ENCODE results near the gene PROZ.

The PROZ gene

DNA sequence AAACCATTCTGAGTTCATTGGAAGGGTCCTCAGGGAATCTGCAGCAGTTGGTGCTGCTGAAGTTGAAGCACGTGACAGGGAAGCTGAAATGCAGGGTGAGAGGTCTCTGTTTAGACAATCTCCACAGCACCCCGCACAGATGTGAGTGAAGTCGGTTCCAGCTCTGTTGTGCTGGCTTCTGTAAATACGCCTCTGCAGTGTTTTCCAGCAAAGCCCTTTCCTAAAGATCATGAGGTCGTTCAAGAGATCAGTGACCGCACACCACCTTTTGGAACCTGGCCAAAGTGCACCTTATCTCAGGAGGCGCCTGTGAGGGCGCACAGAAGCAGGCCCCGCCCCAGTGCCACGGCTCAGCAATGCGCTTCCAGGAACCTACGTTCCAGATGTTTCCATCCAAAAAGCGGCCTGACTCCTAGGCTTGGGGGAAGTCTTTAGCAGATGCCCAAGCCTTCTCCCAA is 61.7 kb downstream of the PROZ start:
- in situ Hi-C loops (cut with HindIII; ENCODE audit: low sequenced_read_pairs) = no loop called here
- H3K4me3 ChIP-seq (ENCODE audit: low read depth, low read length) = no peak overlapping the region
- DNase-seq (ENCODE audit: low read depth, low spot score) = no peak
- TF ChIP-seq, protein P1, sequence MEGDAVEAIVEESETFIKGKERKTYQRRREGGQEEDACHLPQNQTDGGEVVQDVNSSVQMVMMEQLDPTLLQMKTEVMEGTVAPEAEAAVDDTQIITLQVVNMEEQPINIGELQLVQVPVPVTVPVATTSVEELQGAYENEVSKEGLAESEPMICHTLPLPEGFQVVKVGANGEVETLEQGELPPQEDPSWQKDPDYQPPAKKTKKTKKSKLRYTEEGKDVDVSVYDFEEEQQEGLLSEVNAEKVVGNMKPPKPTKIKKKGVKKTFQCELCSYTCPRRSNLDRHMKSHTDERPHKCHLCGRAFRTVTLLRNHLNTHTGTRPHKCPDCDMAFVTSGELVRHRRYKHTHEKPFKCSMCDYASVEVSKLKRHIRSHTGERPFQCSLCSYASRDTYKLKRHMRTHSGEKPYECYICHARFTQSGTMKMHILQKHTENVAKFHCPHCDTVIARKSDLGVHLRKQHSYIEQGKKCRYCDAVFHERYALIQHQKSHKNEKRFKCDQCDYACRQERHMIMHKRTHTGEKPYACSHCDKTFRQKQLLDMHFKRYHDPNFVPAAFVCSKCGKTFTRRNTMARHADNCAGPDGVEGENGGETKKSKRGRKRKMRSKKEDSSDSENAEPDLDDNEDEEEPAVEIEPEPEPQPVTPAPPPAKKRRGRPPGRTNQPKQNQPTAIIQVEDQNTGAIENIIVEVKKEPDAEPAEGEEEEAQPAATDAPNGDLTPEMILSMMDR (IDR thresholded peaks at IDR 0.05; ENCODE audit: low read depth, low read length) = no peak

DNA sequence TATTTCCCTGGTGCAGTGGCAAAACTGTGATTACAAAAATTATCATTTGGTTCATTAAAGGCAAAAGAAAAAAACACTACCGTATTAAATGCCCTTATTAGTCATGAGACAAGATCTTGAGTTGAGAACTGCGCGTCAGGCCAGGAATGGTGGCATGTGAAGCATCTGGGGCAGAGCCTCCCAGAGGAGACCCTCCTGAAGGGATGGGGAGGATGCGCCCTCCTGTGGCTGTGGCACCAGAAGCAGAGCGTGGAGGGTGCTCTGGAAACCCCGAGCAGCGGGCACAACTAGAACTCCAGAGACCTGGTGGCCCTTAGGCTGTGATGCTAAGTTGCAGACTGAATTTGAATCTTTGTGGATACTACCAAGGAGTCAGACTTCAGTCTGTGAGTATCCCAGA is 62.4 kb downstream of the PROZ start:
- TF ChIP-seq, protein P1 (IDR thresholded peaks at IDR 0.05; ENCODE audit: low read depth, low read length) = peak; percentile 34
- DNase-seq (ENCODE audit: low read depth, low spot score) = no peak
- in situ Hi-C loops (cut with HindIII; ENCODE audit: low sequenced_read_pairs) = no loop called here
- no peak overlapping the region for H3K4me3 ChIP-seq (ENCODE audit: low read depth, low read length)

Measured in astrocyte of the spinal cord (primary cell).